ENCODE results near the gene MYO18A. TPM values are rescaled to one million over a fixed set of nuclear protein-coding genes. Genes with fewer than 3 reads are reported as not detected.

Gene MYO18A
- total RNA-seq, 4 donors from 2014 or later: 104 to 359 (median 188) TPM

DNA sequence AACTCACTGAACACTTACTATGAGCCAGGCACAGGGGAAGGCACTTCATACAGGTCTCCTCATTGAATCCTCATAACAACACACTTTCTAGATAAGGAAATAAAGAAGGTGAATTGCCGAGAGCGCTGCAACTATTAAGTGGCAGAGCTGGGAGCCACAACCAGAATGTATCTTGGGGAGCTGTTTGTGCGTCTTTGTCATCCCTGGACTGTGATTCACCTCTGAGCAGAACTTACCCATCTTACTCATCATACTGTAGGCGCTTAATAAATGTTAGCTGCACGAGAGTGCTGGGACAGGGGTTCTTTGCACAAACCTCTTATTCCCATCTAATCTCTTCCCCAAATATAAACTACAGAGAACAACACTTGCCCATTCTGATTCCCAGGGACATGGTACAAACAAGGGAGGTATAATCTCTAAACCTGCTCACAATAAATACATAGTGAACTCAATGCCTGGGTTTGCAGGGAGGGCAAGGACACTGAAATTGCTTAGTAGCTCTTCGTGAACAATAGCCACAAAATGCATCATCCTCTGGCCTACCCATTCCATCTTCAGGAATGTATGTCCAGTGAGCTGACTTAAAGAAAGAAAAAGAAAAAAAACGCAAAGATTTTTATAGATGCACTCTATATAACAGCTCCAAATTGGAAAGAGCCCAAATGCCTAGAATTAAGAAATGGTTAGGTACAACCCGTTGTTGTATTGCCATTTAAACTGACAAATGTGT lies 43.0 kb downstream of the MYO18A start:
- DNase-seq: no peak
- Histone ChIP-seq H3K27me3 (no peaks in the 10 kb centered on the region), H3K9me3 (no peaks in the 10 kb centered on the region), H3K4me1 (peaks cover 0 to 39% (median 11%) of the 10 kb centered on the region in 4 donors), H3K36me3 (peaks cover 0 to 8% (median 0%) of the 10 kb centered on the region in 3 donors), H3K27ac (no peak overlapping the region), H3K4me3 (no peak overlapping the region)
- TF ChIP-seq, protein P1, sequence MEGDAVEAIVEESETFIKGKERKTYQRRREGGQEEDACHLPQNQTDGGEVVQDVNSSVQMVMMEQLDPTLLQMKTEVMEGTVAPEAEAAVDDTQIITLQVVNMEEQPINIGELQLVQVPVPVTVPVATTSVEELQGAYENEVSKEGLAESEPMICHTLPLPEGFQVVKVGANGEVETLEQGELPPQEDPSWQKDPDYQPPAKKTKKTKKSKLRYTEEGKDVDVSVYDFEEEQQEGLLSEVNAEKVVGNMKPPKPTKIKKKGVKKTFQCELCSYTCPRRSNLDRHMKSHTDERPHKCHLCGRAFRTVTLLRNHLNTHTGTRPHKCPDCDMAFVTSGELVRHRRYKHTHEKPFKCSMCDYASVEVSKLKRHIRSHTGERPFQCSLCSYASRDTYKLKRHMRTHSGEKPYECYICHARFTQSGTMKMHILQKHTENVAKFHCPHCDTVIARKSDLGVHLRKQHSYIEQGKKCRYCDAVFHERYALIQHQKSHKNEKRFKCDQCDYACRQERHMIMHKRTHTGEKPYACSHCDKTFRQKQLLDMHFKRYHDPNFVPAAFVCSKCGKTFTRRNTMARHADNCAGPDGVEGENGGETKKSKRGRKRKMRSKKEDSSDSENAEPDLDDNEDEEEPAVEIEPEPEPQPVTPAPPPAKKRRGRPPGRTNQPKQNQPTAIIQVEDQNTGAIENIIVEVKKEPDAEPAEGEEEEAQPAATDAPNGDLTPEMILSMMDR (IDR thresholded peaks at IDR 0.05): no peak
- no peak for TF ChIP-seq POLR2A (IDR thresholded peaks at IDR 0.05)

DNA sequence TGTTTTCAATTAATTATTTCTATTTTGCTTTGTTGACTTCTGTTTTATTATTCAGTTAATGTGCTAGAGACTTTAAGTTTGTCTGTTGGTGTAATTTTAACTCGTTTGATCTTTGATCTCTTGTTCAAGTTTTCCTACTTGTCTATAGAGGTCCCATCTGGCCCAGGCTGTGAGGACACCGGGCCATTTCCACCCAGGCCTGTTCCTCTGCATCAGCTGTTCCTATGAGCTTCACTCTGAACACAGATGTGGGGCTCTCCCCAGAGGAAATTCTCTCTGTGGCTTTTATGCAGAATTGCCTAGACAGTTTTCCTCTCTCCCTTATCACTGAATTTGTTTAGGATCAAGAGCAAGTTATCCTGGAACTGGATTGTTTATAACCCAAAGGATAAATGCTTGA lies 44.7 kb downstream of the MYO18A start:
- Histone ChIP-seq H3K4me3 (no peak overlapping the region), H3K36me3 (peaks cover 0 to 8% (median 0%) of the 10 kb centered on the region in 3 donors), H3K27me3 (no peaks in the 10 kb centered on the region), H3K27ac (no peak overlapping the region), H3K9me3 (no peaks in the 10 kb centered on the region), H3K4me1 (peaks cover 0 to 26% (median 3%) of the 10 kb centered on the region in 4 donors)
- TF ChIP-seq, protein P1 (IDR thresholded peaks at IDR 0.05): no peak
- no peak for TF ChIP-seq POLR2A (IDR thresholded peaks at IDR 0.05)
- no peak for DNase-seq

DNA sequence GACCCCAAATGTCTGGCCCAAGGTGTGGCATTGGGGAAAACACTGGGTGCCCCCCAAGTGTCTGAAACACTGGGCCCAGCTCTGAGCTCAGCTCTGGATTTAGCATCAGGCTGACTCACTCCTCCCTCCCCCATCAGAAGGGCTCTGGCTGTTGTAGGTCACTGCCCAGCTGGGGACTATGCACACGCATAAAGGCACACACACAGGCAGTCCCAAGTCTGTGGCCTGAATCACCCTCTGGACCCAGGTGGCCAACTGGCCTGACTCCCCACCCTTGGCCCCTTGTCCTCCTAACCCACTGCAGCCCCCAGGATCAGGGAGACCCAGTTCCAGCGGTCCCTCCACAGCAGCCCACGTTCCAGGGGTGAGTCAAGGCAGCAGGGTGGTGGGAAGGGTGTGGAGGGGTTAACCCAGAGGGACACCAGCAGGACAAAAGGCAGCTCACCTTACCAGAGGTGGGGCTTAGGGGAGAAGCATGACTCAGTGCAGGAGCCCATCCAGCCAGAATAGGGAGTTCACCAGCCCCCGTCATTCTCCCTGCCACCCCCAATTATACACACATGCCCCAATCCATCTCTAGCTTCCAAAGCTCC lies 47.0 kb downstream of the MYO18A start:
- Histone ChIP-seq H3K9me3 (no peaks in the 10 kb centered on the region), H3K27me3 (no peaks in the 10 kb centered on the region), H3K4me3 (no peak overlapping the region), H3K4me1 (peaks cover 0 to 5% (median under 1%) of the 10 kb centered on the region in 4 donors), H3K36me3 (peaks cover 0 to 15% (median 0%) of the 10 kb centered on the region in 3 donors), H3K27ac (no peak overlapping the region)
- TF ChIP-seq POLR2A (IDR thresholded peaks at IDR 0.05): no peak
- DNase-seq: peak in 1 of 3 donors; percentile 39

DNA sequence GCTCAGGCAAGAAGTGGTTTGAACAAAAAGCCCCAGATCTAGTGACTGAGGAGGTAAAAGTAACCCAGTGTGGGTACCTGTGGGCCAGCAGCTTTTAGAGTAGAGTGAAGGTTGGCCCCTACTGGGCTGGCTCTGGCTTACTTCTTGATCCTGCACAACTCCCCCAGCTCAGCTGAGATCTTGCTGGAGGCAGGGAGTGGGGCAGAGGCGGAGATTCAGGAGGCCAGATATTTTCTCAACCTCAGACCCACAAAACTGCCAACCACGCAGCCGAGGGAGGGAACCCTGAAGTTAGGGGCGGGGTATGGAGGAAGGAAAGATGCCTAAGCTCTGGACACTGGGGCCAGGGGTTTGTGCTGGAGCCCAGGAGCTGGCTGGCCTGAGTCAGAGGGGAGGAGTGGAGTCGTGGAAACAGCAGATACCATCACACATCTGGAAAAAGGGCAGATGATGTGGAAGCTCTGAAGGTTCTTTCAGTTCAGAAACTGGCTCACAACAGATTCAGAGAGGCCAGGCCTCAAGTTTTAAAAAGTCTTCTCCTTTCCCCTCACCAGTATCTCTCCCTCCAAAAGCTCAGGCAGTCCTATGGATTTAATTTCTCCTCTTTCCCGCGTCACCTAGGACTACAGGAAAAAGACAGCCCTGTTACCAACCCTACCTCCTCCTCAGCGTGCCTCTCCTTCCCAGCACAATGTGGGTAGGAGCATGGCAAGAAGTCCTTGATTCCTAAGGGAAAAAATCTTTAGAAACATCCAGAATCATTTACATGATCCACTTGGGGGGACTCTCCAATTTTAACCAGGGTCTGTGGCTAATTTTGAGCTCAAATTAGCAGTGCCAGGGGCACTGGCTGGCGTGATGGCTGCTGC lies 48.1 kb downstream of the MYO18A start:
- Histone ChIP-seq H3K27me3 (no peaks in the 10 kb centered on the region), H3K27ac (no peak overlapping the region), H3K36me3 (peaks cover 0 to 23% (median 0%) of the 10 kb centered on the region in 3 donors), H3K4me3 (no peak overlapping the region), H3K9me3 (no peaks in the 10 kb centered on the region), H3K4me1 (no peaks in the 10 kb centered on the region)
- peak in 1 of 3 donors; percentile 37 for DNase-seq
- TF ChIP-seq POLR2A (IDR thresholded peaks at IDR 0.05): no peak
- TF ChIP-seq, protein P1 (IDR thresholded peaks at IDR 0.05): no peak

DNA sequence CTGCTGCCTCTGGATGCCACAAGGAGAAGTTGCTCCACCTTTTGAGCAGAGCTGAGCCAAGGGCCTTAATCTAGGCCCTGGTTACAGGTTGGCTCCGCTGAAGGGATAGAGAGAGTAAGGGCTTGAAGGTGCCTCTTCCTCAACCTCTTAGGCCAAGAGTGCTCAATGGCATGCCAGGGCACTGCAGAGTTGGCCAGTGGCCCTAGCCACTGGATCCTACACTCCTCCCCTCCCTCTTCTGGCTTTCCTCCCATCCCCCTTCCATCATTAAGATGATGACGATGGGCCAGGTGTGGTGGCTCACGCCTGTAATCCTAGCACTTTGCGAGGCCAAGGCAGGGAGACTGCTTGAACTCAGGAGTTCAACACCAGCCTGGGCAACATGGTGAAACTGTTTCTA lies 50.5 kb downstream of the MYO18A start:
- no peak for DNase-seq
- Histone ChIP-seq H3K27ac (no peak overlapping the region), H3K4me1 (peaks cover 0 to 18% (median 0%) of the 10 kb centered on the region in 4 donors), H3K4me3 (no peak overlapping the region), H3K9me3 (no peaks in the 10 kb centered on the region), H3K27me3 (no peaks in the 10 kb centered on the region), H3K36me3 (peaks cover 0 to 14% (median 0%) of the 10 kb centered on the region in 3 donors)
- TF ChIP-seq POLR2A (IDR thresholded peaks at IDR 0.05): no peak
- TF ChIP-seq, protein P1 (IDR thresholded peaks at IDR 0.05): no peak
